Mucosa of descending colon (tissue), 3 donors: ENCODE results near the gene ID2. TPM values are rescaled to one million over a fixed set of nuclear protein-coding genes. Genes with fewer than 3 reads are reported as not detected.
A peak's percentile ranks its signal among the peaks of the same experiment; 100 is the strongest.

Experiments
- ATAC-seq: fragments of 200-7000 bp; cut with Tn5 transposase; one replicate; pipeline ENCODE4 v1.9.1; 2020; ENCODE audit warnings: mild to moderate bottlenecking, moderate library complexity
- DNase-seq, 3 donors: peaks; one replicate each; pipeline ENCODE4 v3.0.0-alpha.2; 2020
- H3K36me3 ChIP-seq: fragments of 200-600 bp; one replicate; pipeline ENCODE4 v1.8.0; 2021; ENCODE audit warnings: low read depth, mild to moderate bottlenecking
- H3K4me1 ChIP-seq: fragments of 200-600 bp; one replicate; pipeline ENCODE4 v1.8.0; 2021; ENCODE audit warnings: low read depth, mild to moderate bottlenecking
- H3K4me3 ChIP-seq: fragments of 200-600 bp; one replicate; pipeline ENCODE4 v1.8.0; 2021; ENCODE audit warnings: mild to moderate bottlenecking
- H3K9me3 ChIP-seq: fragments of 200-600 bp; one replicate; pipeline ENCODE4 v1.8.0; 2021; ENCODE audit warnings: mild to moderate bottlenecking
- CTCF ChIP-seq: fragments of 200-600 bp; IDR thresholded peaks from one replicate; pipeline ENCODE4 v1.8.0; 2022; ENCODE audit warnings: antibody characterized with exemption, mild to moderate bottlenecking
- intact Hi-C, 2 donors: fragments of 100-400 bp; cut with DNase I in 1 of 2; cut with micrococcal nuclease in 1 of 2; formaldehyde crosslinking; loops; one replicate each; pipeline versions ENCODE4 v1.11.0 to v1.11.1; 2022; cut with DNase I, micrococcal nuclease
- total RNA-seq, 3 donors: library from RNA; stranded (reverse); fragmentation: NEBNext Ultra II Directional in 2 of 3; extraction: Animal tissue kit (Norgen Biotek cat#: 25700) in 2 of 3; gene quantifications; one replicate each; pipeline versions ENCODE4 v1.2.1 to v1.2.4, GENCODE V29; 2021 to 2023
- donor health status: DM: no; HTN: no; CAD: no; lungs with moderate emphysema.
- donor health status: DM: no; HTN: no; CAD: no.
- donor health status: DM: no; HTN: yes; CAD: no.

ID2 gene
- total RNA-seq, 3 donors from 2014 or later: 97.4 to 190 (median 170) TPM

DNA sequence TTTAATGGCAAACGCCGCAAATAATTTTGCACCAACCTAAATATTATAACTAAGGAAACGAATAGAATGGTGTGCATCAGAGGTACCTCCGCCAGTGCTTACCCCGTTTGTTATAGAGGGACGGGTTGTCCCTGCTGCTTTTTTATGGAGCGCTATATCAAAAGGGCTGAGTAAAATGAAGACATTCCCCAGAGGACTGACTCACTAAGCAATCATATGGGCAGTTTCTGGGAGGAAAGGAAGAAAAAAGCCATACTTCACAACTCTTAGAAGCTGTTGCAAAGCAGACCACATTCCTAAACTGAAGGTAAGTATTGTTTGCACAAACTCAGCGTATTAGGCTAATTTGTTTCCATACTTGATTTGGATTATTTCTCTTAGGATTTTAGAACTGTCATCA lies 12.9 kb downstream of the ID2 start:
- intact Hi-C loops: loop anchor here in 1 of 2 donors (10.0 kb wide), 1 partner anchor 1490 kb away; no protein-coding TSS in a partner anchor

GRCh38 chr2:8697190-8697589 lies 15.3 kb downstream of the ID2 start:
- TF ChIP-seq CTCF: no peak
- no peaks in the 10 kb centered on the region for H3K36me3 ChIP-seq
- no peaks in the 10 kb centered on the region for H3K9me3 ChIP-seq
- peak; percentile 62 for ATAC-seq
- no peak overlapping the region for H3K4me3 ChIP-seq
- DNase-seq: no peak
- peaks cover 7% of the 10 kb centered on the region for H3K4me1 ChIP-seq
- intact Hi-C loops: loop anchor here in 1 of 2 donors (10.0 kb wide), 1 partner anchor 1492 kb away; no protein-coding TSS in a partner anchor

More for the DNA sequence above, 12.9 kb downstream of the ID2 start:
- Histone ChIP-seq H3K36me3 (no peaks in the 10 kb centered on the region), H3K4me3 (no peak overlapping the region), H3K4me1 (peaks cover 7% of the 10 kb centered on the region), H3K9me3 (no peaks in the 10 kb centered on the region)
- TF ChIP-seq CTCF: no peak
- ATAC-seq (no peak), DNase-seq (no peak)

GRCh38 chr2:8699839-8700238 lies 18.0 kb downstream of the ID2 start:
- ATAC-seq (no peak), DNase-seq (no peak)
- no peaks in the 10 kb centered on the region for H3K36me3 ChIP-seq
- H3K4me3 ChIP-seq: no peak overlapping the region
- intact Hi-C loops: loop anchor here in 1 of 2 donors (10.0 kb wide), 1 partner anchor 1495 kb away; no protein-coding TSS in a partner anchor
- no peaks in the 10 kb centered on the region for H3K9me3 ChIP-seq
- H3K4me1 ChIP-seq: no peaks in the 10 kb centered on the region
- no peak for TF ChIP-seq CTCF

DNA sequence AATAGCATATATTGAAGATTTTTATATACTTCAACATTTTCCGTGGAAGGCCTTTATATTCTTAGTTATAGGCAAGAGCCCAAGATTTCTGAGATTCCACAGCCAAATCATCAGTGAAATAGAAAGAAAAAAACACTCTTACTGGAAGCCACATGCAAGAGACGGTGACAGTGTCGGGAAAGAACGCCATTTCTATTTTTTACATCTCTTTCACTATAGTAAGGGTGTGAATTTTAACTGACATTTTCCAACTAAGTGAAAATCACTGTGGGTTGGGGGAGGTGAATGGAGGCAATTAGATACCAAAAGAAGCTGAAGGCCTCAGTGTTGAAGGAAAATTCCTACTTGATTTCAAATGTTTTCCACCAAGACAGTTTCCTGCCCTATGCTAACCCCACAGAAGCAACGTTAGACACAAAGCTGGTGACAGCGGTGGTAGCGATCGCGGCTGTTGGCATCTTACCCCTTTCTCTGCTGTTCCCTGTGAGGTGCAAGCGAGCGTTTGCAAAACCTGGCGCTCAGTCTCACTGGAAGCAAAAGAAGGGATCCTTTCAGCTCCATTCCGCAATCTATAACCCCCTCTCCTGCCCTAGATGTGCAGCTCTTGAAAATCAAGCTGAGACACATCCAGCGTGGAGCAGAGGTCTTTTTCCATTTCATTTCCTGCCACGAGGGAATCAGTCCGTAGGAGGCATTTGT lies 20.0 kb downstream of the ID2 start:
- no peak for DNase-seq
- Histone ChIP-seq H3K9me3 (no peaks in the 10 kb centered on the region), H3K36me3 (no peaks in the 10 kb centered on the region), H3K4me1 (no peaks in the 10 kb centered on the region), H3K4me3 (no peak overlapping the region)
- no peak for TF ChIP-seq CTCF
- intact Hi-C loops: no loop called here
- no peak for ATAC-seq

DNA sequence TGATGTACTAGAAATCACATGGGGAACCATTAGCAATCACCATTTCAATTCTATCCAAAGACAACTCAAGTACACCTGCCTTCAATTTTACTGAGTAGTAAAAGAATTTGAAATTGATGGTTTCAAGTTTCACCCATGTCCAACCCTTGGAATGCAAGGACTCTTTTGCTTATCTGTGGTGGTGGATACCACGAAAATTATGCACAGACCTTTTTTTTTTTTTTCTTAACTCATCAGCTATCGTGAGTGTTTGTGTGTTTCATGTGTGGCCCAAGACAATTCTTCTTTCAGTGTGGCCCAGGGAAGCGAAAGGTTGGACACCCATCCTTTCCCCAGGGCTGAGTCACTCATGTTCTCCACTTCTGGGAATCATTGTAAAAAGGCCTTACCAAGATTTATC lies 23.1 kb downstream of the ID2 start:
- intact Hi-C loops: no loop called here

More for the DNA sequence above, 23.1 kb downstream of the ID2 start:
- H3K4me1 ChIP-seq: peaks cover under 1% of the 10 kb centered on the region
- H3K9me3 ChIP-seq: no peaks in the 10 kb centered on the region
- no peak for TF ChIP-seq CTCF
- H3K4me3 ChIP-seq: no peak overlapping the region
- DNase-seq (no peak), ATAC-seq (no peak)
- H3K36me3 ChIP-seq: no peaks in the 10 kb centered on the region
